Retinal pigment epithelial cell (primary cell): ENCODE measurements around the gene TMEM242.

ENCODE experiments used
- DNase-seq: peaks from one replicate; pipeline ENCODE4 v3.0.0-alpha.2; 2010; ENCODE audit warnings: low read depth
- H3K4me3 ChIP-seq: 2 replicates; pipeline ENCODE4 v1.5.1; 2011; ENCODE audit warnings: mild to moderate bottlenecking, low read length, control low read depth, moderate library complexity
- CTCF ChIP-seq: conservative IDR thresholded peaks from 2 replicates; pipeline ENCODE4 v1.5.1; 2011; ENCODE audit warnings: low read depth, low read length, control low read depth, inconsistent platforms

The TMEM242 gene

GRCh38 chr6:157289764-157290163, 33.6 kb downstream of the TMEM242 start:
- no peak overlapping the region for H3K4me3 ChIP-seq
- TF ChIP-seq CTCF: no peak
- no peak for DNase-seq

- H3K4me3 ChIP-seq: no peak overlapping the region
- DNase-seq: no peak
- no peak for TF ChIP-seq CTCF
Observed at GRCh38 chr6:157288575-157288974, 34.7 kb downstream of the TMEM242 start.

GRCh38 chr6:157287923-157288322, 35.4 kb downstream of the TMEM242 start:
- DNase-seq: no peak
- no peak overlapping the region for H3K4me3 ChIP-seq
- no peak for TF ChIP-seq CTCF

GRCh38 chr6:157287247-157287850, 36.0 kb downstream of the TMEM242 start:
- no peak overlapping the region for H3K4me3 ChIP-seq
- no peak for DNase-seq
- no peak for TF ChIP-seq CTCF

GRCh38 chr6:157285422-157285779, 37.9 kb downstream of the TMEM242 start:
- no peak for DNase-seq
- H3K4me3 ChIP-seq: no peak overlapping the region
- no peak for TF ChIP-seq CTCF

GRCh38 chr6:157284738-157285421, 38.4 kb downstream of the TMEM242 start:
- TF ChIP-seq CTCF: no peak
- H3K4me3 ChIP-seq: no peak overlapping the region
- DNase-seq: no peak
